Activated CD4-positive, alpha-beta memory T cell treated with anti-CD3 and anti-CD28 coated beads for 36 hours (primary cell): Measurements from ENCODE around the gene MKI67. TPM values are rescaled to one million over a fixed set of nuclear protein-coding genes. Genes with fewer than 3 reads are reported as not detected.
A peak's percentile ranks its signal among the peaks of the same experiment; 100 is the strongest.

ENCODE experiments used
- CTCF ChIA-PET: fragments of 350-600 bp; sonication (Branson Sonifier 250); formaldehyde crosslinking; loops from one replicate; lab custom pipeline; 2021; ENCODE audit warnings: antibody characterized with exemption, inconsistent platforms; lab: Charles Lee
- POLR2A ChIA-PET: fragments of 350-600 bp; sonication (Branson Sonifier 250); formaldehyde crosslinking; loops from one replicate; lab custom pipeline; 2021; ENCODE audit warnings: antibody characterized with exemption; lab: Charles Lee
- DNase-seq: peaks from one replicate; pipeline ENCODE4 v3.0.0-alpha.2; 2020
- H3K27ac Mint-ChIP-seq: one replicate; pipeline ENCODE4 v1.8.0; 2021; ENCODE audit warnings: mixed read lengths
- H3K27me3 Mint-ChIP-seq: one replicate; pipeline ENCODE4 v1.8.0; 2021; ENCODE audit warnings: mixed read lengths
- H3K36me3 Mint-ChIP-seq: one replicate; pipeline ENCODE4 v1.8.0; 2021; ENCODE audit warnings: mixed read lengths
- H3K4me1 Mint-ChIP-seq: one replicate; pipeline ENCODE4 v1.8.0; 2021; ENCODE audit warnings: low read depth, mixed read lengths
- H3K4me3 Mint-ChIP-seq: one replicate; pipeline ENCODE4 v1.8.0; 2021; ENCODE audit warnings: mild to moderate bottlenecking, mixed read lengths
- H3K9me3 Mint-ChIP-seq: one replicate; pipeline ENCODE4 v1.8.0; 2021; ENCODE audit warnings: mixed read lengths
- intact Hi-C: fragments of 100-400 bp; cut with micrococcal nuclease; formaldehyde crosslinking; loops from one replicate; pipeline ENCODE4 v1.15.1; 2023
- total RNA-seq, 2 experiments: library from RNA; stranded (reverse); gene quantifications; one replicate each; pipeline ENCODE4 v1.2.3, GENCODE V29; 2021

Gene MKI67
- total RNA-seq, 2 experiments from 2014 or later, result 223 to 241 TPM

DNA sequence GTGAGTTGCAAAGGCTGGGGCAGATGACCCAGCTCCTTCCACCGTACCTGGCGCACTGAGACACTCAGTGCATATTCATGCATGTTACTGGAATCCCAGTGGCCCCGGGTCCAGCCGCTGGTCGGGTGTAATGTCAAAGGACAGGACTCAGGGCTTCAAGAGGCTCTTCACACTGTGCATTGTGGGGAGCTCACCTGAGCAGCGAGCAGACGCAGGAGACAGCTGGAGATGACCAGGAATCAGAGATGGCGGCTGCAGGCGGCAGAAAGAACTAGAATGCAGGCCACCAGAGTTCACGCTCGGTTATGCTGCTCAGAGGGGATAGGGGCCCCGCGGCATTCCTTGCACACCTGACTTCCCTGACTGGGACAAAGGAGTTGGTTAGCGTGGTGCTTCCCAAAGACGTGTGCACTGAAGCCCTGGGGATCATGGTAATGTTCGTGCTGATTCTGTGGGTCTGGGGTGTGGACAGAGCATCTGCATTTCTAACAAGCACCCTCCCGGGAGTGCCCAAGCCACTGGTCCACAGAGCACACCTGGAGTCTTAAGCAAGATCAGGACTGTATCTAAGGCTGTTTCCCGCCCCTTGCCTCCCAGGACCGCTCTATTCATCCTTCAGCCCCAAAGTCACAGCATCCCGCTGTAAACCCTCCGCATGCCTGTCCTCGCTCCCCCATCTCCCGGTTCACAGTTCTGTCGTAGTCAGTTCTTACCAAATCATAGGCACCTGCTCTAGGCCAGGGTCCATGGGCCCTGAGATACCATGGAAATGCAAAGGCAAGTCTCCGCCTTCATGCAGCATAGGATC, 71.0 kb downstream of the MKI67 start:
- no peak for DNase-seq
- H3K4me3 Mint-ChIP-seq, result no peak overlapping the region
- ChIA-PET POLR2A (no interaction called here), CTCF (interaction anchor here (1.6 kb wide), 1 partner anchor 19 kb away, joined by 5 read pairs; no protein-coding TSS in a partner anchor)
- H3K9me3 Mint-ChIP-seq, result no peaks in the 10 kb centered on the region
- H3K27me3 Mint-ChIP-seq, result no peaks in the 10 kb centered on the region
- intact Hi-C loops, result no loop called here
- H3K36me3 Mint-ChIP-seq, result peaks cover 48% of the 10 kb centered on the region
- no peak overlapping the region for H3K27ac Mint-ChIP-seq
- H3K4me1 Mint-ChIP-seq, result peaks cover 30% of the 10 kb centered on the region

DNA sequence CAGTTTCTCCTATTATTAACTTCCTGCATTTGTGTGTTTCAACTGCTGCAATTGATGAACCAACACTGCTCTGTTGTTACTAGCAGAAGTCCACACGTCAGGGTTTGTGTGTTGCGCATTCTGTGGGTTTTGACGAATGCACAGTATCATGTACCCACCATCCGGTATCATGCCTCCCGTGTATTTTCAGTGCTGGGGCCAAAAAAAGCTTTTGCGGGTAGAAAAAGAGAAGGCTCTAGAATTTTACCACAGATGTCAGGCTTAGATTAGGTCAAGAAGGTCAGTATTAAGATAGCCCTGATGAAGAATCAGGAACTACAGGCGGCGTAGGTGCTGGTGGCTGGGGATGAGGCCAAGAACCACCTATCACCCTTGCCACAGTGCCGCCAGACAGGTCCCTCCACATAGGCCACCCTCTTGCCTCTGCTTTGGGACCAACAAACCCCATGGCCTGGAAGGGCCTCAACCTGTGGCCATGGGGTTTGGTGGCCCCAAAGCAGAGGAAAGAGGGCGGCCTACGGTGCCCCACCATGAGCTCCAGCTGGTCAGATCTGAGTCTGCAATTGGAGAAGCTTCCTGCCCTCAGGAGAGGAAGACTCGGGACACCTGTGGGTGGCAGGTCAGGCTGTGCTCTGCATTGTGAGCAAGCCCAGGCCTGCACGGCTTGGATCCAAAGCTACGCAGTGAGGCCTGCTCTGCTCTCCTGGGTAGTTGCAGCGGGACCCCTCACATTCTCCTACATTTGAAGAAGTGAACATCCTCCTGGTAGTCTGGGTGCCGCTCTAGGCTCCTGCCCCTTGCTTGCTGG, 71.9 kb downstream of the MKI67 start:
- CTCF ChIA-PET, result interaction anchor here (1.6 to 3.5 kb wide), 2 partner anchors 15 to 19 kb away, joined by 5 to 19 read pairs; no protein-coding TSS in a partner anchor
- no peak for DNase-seq
- Mint-ChIP-seq H3K4me3 (no peak overlapping the region), H3K27ac (no peak overlapping the region), H3K9me3 (no peaks in the 10 kb centered on the region), H3K27me3 (no peaks in the 10 kb centered on the region), H3K4me1 (peaks cover 39% of the 10 kb centered on the region), H3K36me3 (peaks cover 51% of the 10 kb centered on the region)
- intact Hi-C loops, result no loop called here
- POLR2A ChIA-PET, result no interaction called here

DNA sequence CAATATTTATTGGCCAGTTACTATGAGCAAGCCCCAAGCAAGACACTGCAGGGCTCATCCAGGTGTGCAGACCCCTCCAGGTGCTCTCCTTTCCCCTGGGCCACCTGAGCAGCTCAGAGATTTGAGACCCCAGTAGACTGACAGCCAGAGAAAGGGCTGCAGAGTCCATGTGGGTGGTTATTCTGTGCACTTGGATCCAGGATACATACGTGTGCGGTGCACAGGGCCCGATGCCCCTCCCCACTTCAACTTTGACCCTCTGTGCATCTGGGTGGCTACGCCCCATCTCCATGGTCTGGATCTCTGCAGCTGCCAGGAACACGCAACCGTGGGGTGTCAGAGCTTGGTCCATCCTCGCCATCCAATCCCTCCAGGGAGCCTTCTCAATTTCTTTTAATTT, 72.9 kb downstream of the MKI67 start:
- ChIA-PET CTCF (interaction anchor here (1.9 to 3.5 kb wide), 3 partner anchors 8 to 17 kb away, joined by 6 to 20 read pairs (median 19); no protein-coding TSS in a partner anchor), POLR2A (interaction anchor here (1.1 kb wide), 1 partner anchor 10 kb away, joined by 3 read pairs; no protein-coding TSS in a partner anchor)
- Mint-ChIP-seq H3K9me3 (no peaks in the 10 kb centered on the region), H3K4me3 (no peak overlapping the region), H3K27me3 (no peaks in the 10 kb centered on the region), H3K36me3 (peaks cover 55% of the 10 kb centered on the region), H3K4me1 (peaks cover 46% of the 10 kb centered on the region), H3K27ac (no peak overlapping the region)
- no peak for DNase-seq
- intact Hi-C loops, result no loop called here

DNA sequence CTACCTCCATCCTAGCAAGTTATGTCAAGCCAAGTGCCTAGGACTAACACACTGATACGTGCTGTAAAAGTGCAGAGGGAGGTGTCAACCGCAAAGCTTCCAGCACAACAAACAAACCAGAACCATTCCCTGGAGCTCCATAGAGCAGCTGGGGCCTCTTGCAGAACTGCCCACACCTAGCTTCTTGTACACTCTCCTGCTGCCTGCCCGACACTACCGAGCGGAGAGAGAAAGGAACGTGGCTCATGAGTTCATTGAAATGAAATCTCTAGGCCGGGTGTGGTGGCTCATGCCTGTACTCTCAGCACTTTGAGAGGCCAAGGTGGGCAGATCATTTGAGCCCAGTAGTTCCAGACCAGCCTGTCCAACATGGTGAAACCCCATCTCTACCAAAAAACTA, 73.5 kb downstream of the MKI67 start:
- Mint-ChIP-seq H3K27ac (no peak overlapping the region), H3K36me3 (peaks cover 58% of the 10 kb centered on the region), H3K4me3 (no peak overlapping the region), H3K27me3 (no peaks in the 10 kb centered on the region), H3K9me3 (no peaks in the 10 kb centered on the region), H3K4me1 (peaks cover 47% of the 10 kb centered on the region)
- no peak for DNase-seq
- ChIA-PET CTCF (interaction anchor here (1.9 to 3.5 kb wide), 3 partner anchors 9 to 17 kb away, joined by 6 to 20 read pairs (median 19); no protein-coding TSS in a partner anchor), POLR2A (interaction anchor here (1.1 kb wide), 2 partner anchors 9 to 11 kb away, joined by 3 to 5 read pairs; no protein-coding TSS in a partner anchor)
- intact Hi-C loops, result no loop called here

DNA sequence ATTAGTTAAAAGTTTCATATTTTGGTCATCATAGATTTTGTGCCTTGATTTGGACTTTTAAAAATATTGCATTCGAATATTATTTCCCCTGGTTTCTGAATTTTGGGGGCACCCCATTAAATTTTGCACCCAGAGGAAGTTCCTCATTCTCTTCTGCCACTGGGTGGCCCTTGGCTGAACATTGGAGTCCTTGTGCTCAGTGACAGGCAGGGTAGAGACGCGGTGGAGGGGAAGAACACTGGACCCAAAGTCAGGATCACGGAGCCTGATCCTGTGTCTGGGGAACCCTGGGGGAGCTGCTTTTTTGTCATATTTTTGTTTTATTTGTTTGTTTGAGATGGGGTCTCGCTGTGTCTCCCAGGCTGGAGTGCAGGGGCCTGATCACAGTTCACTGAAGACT, 74.7 kb downstream of the MKI67 start:
- H3K4me3 Mint-ChIP-seq, result no peak overlapping the region
- ChIA-PET CTCF (interaction anchor here (1.2 to 3.5 kb wide), 5 partner anchors 10 to 145 kb away, joined by 3 to 20 read pairs (median 6); partner anchors contain the start of gene PTPRE), POLR2A (interaction anchor here (1.1 to 1.8 kb wide), 5 partner anchors 8 to 25 kb away, joined by 3 to 6 read pairs (median 5); no protein-coding TSS in a partner anchor)
- H3K36me3 Mint-ChIP-seq, result peaks cover 56% of the 10 kb centered on the region
- H3K27ac Mint-ChIP-seq, result peak overlapping the region; percentile 47
- intact Hi-C loops, result no loop called here
- no peaks in the 10 kb centered on the region for H3K9me3 Mint-ChIP-seq
- H3K27me3 Mint-ChIP-seq, result no peaks in the 10 kb centered on the region
- peaks cover 45% of the 10 kb centered on the region for H3K4me1 Mint-ChIP-seq
- DNase-seq, result peak; percentile 1

DNA sequence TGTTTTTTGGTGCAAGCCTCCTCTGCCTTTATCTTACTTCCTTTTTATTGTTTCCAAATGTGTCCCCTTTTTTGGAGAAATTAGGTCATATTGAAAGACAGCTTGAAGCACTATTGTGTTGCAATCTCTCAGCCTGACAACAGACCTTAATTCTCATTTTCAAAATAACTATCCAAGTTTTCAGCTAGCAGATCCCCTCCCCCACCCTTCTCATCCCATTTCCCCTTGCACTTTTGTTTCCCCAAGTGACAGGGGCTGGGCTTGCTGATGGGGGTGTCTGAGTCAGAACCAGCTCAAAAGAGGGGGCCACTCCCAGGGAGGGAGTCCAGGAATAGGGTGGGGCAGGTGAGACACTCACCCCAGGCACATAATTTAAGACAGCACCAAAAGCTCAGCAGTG, 75.3 kb downstream of the MKI67 start:
- Mint-ChIP-seq H3K9me3 (no peaks in the 10 kb centered on the region), H3K27me3 (no peaks in the 10 kb centered on the region), H3K4me1 (peaks cover 51% of the 10 kb centered on the region), H3K36me3 (peaks cover 53% of the 10 kb centered on the region), H3K4me3 (peak overlapping the region; percentile 16), H3K27ac (peak overlapping the region; percentile 65)
- POLR2A ChIA-PET, result interaction anchor here (1.2 to 1.8 kb wide), 4 partner anchors 9 to 24 kb away, joined by 3 to 6 read pairs (median 6); no protein-coding TSS in a partner anchor
- CTCF ChIA-PET, result interaction anchor here (0.6 to 3.5 kb wide), 5 partner anchors 13 to 145 kb away, joined by 3 to 20 read pairs (median 6); partner anchors contain the start of gene PTPRE
- peak; percentile 45 for DNase-seq
- intact Hi-C loops, result no loop called here

DNA sequence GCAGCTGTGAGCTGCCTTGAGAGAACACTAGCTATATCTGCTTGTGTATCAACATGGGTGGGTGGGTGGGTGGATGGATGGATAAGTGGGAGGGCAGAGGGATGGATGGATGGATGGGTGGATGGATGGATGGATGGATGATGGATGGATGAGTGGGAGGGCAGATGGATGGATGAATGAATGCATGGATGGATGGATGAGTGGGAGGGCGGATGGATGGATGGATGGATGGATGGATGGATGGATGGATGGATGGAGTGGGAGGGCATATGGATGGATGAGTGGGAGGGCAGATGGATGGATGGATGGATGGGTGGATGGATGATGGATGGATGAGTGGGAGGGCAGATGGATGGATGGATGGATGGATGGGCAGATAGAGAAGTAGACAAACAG, 76.1 kb downstream of the MKI67 start:
- peak overlapping the region; percentile 65 for H3K27ac Mint-ChIP-seq
- POLR2A ChIA-PET, result interaction anchor here (1.8 kb wide), 1 partner anchor 12 kb away, joined by 6 read pairs; no protein-coding TSS in a partner anchor

DNA sequence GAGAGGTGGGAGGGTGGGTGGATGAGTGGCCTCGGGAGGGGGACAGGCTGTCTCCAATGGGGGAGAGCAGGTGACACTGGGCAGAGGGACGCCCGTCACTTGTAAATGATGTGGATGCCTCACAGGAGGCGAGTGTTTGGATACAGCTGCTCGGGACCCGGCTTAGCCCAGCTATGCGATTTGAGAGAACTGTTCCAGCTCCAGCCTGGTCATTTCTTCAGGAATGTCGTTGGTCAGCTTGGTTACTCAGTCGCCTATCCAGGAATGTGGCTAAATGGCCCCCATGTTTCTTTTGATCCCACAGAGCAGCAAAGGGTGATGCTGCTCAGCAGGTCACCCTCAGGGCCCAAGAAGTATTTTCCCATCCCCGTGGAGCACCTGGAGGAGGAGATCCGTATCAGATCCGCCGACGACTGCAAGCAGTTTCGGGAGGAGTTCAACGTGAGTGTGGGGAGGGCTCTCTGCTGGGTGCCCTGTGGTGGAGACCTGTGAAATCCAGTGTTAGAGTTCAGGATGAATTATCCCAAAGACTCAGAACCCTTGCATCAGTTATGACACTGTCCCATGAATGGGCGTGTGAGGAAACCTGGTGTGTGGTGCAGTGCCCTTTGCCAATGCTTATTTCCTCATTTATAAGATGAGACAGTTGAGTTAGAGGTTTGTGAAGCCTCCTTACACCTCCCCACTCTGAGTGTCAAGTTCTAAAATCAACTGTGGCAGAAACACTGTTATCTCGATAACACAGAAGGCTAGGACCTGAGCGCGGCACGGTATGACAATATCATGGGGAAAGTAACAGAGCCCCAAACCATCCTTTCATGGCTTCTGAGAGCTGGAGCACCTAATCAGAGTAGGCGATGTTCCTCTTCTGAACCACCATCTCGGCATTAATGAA, 76.8 kb downstream of the MKI67 start:
- intact Hi-C loops, result no loop called here
- peaks cover 42% of the 10 kb centered on the region for H3K36me3 Mint-ChIP-seq

More for the DNA sequence above, 76.1 kb downstream of the MKI67 start:
- intact Hi-C loops, result no loop called here
- Mint-ChIP-seq H3K4me1 (peaks cover 56% of the 10 kb centered on the region), H3K27me3 (no peaks in the 10 kb centered on the region), H3K9me3 (no peaks in the 10 kb centered on the region), H3K36me3 (peaks cover 46% of the 10 kb centered on the region), H3K4me3 (peak overlapping the region; percentile 16)
- DNase-seq, result peak; percentile 4
- CTCF ChIA-PET, result interaction anchor here (1.7 to 5.2 kb wide), 4 partner anchors 13 to 144 kb away, joined by 6 to 60 read pairs (median 38); partner anchors contain the start of gene PTPRE

DNA sequence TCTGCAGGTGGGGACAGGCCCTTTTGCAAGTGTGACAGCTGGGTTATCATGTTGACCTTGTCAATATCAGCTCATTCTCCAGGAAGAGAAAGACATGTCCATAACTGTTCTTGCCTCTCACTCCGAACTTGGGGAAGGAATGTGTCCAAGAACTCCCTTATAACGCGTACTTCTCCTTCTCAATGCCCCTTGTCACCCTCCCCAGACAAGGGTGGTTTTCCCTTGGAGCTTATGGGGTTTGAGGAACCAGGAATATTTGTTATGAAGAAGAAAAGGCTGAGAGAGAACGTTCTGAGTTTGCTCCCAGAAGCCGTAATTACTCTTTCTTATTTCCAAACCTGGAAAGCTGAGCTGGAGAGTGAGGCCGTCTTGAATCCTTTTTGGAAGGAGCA, 77.4 kb downstream of the MKI67 start:
- intact Hi-C loops, result loop anchor here (1.0 kb wide), 3 partner anchors 15 to 77 kb away; partner anchors contain the start of gene MKI67
- ChIA-PET POLR2A (interaction anchor here (1.7 to 3.4 kb wide), 6 partner anchors 10 to 78 kb away, joined by 8 to 135 read pairs (median 10); partner anchors contain the start of gene MKI67), CTCF (interaction anchor here (1.3 to 6.8 kb wide), 12 partner anchors 8 to 163 kb away, joined by 3 to 83 read pairs (median 10); partner anchors contain the start of gene PTPRE)
- peak overlapping the region; percentile 93 for H3K4me3 Mint-ChIP-seq
- no peaks in the 10 kb centered on the region for H3K27me3 Mint-ChIP-seq
- DNase-seq, result no peak
- H3K4me1 Mint-ChIP-seq, result peaks cover 57% of the 10 kb centered on the region
- no peaks in the 10 kb centered on the region for H3K9me3 Mint-ChIP-seq
- peak overlapping the region; percentile 99 for H3K27ac Mint-ChIP-seq
- H3K36me3 Mint-ChIP-seq, result peaks cover 42% of the 10 kb centered on the region

More for the DNA sequence above, 76.8 kb downstream of the MKI67 start:
- no peak for DNase-seq
- POLR2A ChIA-PET, result interaction anchor here (1.7 to 3.4 kb wide), 5 partner anchors 9 to 76 kb away, joined by 6 to 135 read pairs (median 10); partner anchors contain the start of gene MKI67
- Mint-ChIP-seq H3K27ac (peak overlapping the region; percentile 99), H3K4me1 (peaks cover 57% of the 10 kb centered on the region), H3K27me3 (no peaks in the 10 kb centered on the region), H3K4me3 (peak overlapping the region; percentile 93), H3K9me3 (no peaks in the 10 kb centered on the region)
- CTCF ChIA-PET, result interaction anchor here (1.3 to 6.8 kb wide), 10 partner anchors 7 to 143 kb away, joined by 5 to 83 read pairs (median 18); partner anchors contain the start of gene PTPRE
